Measurements from ENCODE around the gene UBXN2A. TPM values are rescaled to one million over a fixed set of nuclear protein-coding genes. Genes with fewer than 3 reads are reported as not detected.

UBXN2A gene
- total RNA-seq, 1 donor from 2014 or later = 9.4 TPM

DNA sequence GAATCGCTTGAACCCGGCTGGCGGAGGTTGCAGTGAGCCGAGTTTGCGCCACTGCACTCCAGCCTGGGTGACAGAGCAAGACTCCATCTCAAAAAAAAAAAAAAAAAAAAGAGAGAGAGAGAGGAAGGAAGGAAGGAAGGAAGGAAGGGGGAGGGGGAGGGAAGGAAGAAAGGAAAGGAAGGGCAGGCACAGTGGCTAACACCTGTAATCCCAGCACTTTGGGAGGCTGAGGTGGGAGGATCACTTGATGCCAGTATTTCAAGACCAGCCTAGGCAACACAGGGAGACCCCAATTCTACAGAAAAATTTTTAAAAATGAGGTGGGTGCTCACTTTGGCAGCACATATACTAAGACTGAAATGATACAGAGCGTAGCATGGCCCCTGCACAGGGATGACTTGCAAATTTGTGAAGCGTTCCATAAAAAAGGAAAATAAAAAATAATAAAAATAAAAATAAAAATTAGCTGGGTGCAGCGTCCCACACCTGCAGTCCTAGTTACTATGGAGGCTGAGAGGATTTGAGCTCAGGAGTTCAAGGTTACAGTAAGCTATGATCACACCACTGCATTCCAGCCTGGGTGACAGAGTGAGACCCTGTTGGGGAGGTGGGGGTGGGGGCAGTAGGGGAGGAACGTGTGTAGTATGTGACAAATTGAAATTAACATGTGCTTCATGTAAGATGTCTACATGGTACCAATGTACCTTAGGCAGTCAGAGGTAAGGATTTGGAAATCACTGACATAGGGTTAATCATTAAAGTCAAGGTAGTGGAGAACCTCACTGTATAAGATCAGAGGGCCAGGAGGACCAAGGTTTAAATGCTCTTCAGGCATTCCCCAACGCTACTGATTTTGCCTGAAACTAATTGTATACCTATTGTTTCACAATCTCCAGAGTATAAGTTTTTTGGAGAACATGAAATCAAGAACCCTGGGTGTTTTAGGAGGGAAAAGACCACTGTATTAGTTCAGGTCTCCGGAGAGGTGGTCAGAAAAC is 105.5 kb downstream of the UBXN2A start:
- ChIA-PET POLR2A (interaction anchor here (0.6 to 2.9 kb wide), 3 partner anchors 31 to 1115 kb away, joined by 4 to 57 read pairs (median 45); partner anchors contain the start of genes ATAD2B and SF3B6), CTCF (no interaction called here)
- TF ChIP-seq, protein P1, sequence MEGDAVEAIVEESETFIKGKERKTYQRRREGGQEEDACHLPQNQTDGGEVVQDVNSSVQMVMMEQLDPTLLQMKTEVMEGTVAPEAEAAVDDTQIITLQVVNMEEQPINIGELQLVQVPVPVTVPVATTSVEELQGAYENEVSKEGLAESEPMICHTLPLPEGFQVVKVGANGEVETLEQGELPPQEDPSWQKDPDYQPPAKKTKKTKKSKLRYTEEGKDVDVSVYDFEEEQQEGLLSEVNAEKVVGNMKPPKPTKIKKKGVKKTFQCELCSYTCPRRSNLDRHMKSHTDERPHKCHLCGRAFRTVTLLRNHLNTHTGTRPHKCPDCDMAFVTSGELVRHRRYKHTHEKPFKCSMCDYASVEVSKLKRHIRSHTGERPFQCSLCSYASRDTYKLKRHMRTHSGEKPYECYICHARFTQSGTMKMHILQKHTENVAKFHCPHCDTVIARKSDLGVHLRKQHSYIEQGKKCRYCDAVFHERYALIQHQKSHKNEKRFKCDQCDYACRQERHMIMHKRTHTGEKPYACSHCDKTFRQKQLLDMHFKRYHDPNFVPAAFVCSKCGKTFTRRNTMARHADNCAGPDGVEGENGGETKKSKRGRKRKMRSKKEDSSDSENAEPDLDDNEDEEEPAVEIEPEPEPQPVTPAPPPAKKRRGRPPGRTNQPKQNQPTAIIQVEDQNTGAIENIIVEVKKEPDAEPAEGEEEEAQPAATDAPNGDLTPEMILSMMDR (IDR thresholded peaks at IDR 0.05) = no peak
- H3K36me3 Mint-ChIP-seq (ENCODE audit: low read depth) = peaks cover 9% of the 10 kb centered on the region
- DNase-seq = no peak
- intact Hi-C loops (cut with micrococcal nuclease) = loop anchor here (2.0 kb wide), 2 partner anchors 39 to 77 kb away; partner anchors contain the start of genes FAM228B, PFN4 and TP53I3
- H3K4me1 Mint-ChIP-seq = peaks cover 29% of the 10 kb centered on the region
- no peaks in the 10 kb centered on the region for H3K27me3 Mint-ChIP-seq
- H3K27ac Mint-ChIP-seq = no peak overlapping the region
- H3K9me3 Mint-ChIP-seq = no peaks in the 10 kb centered on the region
- peak overlapping the region; percentile 96 for H3K4me3 Mint-ChIP-seq
- ATAC-seq (ENCODE audit: low read depth) = no peak

DNA sequence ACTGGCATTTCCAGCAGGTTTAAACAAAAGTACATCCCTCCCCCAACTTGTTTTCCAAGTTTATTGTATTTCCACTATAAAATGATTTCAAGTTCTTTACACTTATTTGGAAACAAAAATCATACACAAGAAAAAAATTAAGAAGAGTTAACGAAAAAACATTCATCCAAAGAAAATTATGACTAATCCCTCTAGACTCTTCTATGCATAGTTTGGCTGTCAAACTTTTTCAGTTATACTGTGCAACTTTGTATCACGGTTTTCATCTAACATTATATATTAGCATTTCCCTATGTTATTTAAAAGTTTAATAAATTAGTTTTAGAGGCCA is 106.3 kb downstream of the UBXN2A start:
- peaks cover 9% of the 10 kb centered on the region for H3K36me3 Mint-ChIP-seq (ENCODE audit: low read depth)
- H3K27ac Mint-ChIP-seq = no peak overlapping the region
- TF ChIP-seq, protein P1 (IDR thresholded peaks at IDR 0.05) = no peak
- no peak for DNase-seq
- no peaks in the 10 kb centered on the region for H3K27me3 Mint-ChIP-seq
- peaks cover 29% of the 10 kb centered on the region for H3K4me1 Mint-ChIP-seq
- no peak for ATAC-seq (ENCODE audit: low read depth)
- CTCF ChIA-PET = interaction anchor here (1.6 kb wide), 1 partner anchor 119 kb away, joined by 7 read pairs; the partner anchor contains the start of gene ATAD2B
- POLR2A ChIA-PET = interaction anchor here (1.7 to 2.9 kb wide), 4 partner anchors 30 to 154 kb away, joined by 6 to 57 read pairs (median 30); partner anchors contain the start of genes ATAD2B, SF3B6 and TP53I3
- H3K4me3 Mint-ChIP-seq = peak overlapping the region; percentile 96
- no peaks in the 10 kb centered on the region for H3K9me3 Mint-ChIP-seq
- intact Hi-C loops (cut with micrococcal nuclease) = loop anchor here (2.0 kb wide), 2 partner anchors 38 to 76 kb away; partner anchors contain the start of genes FAM228B, PFN4 and TP53I3

DNA sequence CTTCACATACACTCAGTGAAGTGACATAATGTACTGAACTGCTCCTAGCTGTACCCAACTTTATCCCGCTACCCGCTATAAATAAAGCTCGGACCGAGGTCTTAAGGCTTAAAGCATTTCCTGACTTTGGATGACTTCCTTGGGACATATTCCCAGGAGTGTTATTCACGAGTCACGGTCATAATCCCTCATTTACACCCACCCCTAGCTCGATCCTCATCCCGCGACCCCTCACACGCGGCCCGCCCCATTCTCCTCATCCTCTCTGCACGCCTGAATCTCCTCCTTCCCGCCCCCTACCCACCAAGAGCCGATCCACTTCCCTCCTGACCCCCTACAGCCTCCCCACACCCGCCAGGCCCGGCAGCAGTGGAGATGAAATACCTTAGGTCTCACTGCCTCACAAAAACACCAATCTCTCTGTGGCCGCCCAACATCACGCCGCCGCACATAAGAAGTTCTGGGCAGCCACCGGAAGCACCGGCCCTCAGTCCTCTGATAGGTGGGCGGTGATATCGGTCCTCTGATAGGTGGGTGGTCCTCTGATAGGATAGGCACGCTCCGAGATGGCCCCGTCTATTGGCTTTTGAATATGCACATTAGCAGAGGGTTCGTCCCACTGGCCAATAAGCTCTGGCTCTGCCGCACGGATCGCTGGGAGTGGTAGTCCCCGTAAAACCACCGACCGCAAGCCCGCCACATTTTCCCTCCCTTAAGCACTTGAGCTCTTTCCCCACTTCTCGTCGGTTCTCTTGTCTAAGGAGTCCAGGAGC is 106.9 kb downstream of the UBXN2A start, which contains the start of gene WDCP:
Gene WDCP, minus strand, starts transcription at position 462 of the 773 bp plus-strand sequence. CDS start 7,897 bp downstream, outside the sequence.
- TF ChIP-seq, protein P1 (IDR thresholded peaks at IDR 0.05) = no peak

DNA sequence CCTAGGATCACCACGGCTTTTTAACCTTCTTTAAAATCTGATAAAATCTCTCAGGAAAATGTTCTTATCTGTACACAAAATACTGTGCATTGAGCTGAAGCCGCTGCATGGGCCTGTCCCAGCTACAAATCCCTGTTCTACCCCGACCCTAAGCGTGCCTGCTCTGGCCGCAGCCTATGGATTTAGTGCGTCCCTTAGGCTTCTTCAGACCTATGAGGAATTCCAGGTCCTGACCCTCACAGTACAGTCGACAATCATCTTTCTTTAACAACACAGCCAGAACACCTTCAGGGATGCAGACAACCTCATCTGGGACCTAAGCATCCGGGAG is 107.4 kb downstream of the UBXN2A start:
- CTCF ChIA-PET = interaction anchor here (0.7 to 1.6 kb wide), 3 partner anchors 29 to 121 kb away, joined by 3 to 7 read pairs (median 5); partner anchors contain the start of genes ATAD2B and SF3B6
- H3K4me3 Mint-ChIP-seq = peak overlapping the region; percentile 96
- no peaks in the 10 kb centered on the region for H3K9me3 Mint-ChIP-seq
- POLR2A ChIA-PET = interaction anchor here (0.5 to 2.9 kb wide), 7 partner anchors 29 to 925 kb away, joined by 3 to 57 read pairs (median 6); partner anchors contain the start of genes ATAD2B, SF3B6 and TP53I3
- peaks cover 9% of the 10 kb centered on the region for H3K36me3 Mint-ChIP-seq (ENCODE audit: low read depth)
- peak overlapping the region; percentile 89 for H3K27ac Mint-ChIP-seq
- peaks cover 29% of the 10 kb centered on the region for H3K4me1 Mint-ChIP-seq
- TF ChIP-seq, protein P1 (IDR thresholded peaks at IDR 0.05) = no peak
- ATAC-seq (ENCODE audit: low read depth) (no peak), DNase-seq (no peak)
- H3K27me3 Mint-ChIP-seq = no peaks in the 10 kb centered on the region
- intact Hi-C loops (cut with micrococcal nuclease) = loop anchor here (1.0 to 2.0 kb wide), 5 partner anchors 29 to 120 kb away; partner anchors contain the start of genes ATAD2B, FAM228B, PFN4 and SF3B6

More for the DNA sequence above, 106.9 kb downstream of the UBXN2A start, which contains the start of gene WDCP:
- POLR2A ChIA-PET = interaction anchor here (0.5 to 2.9 kb wide), 7 partner anchors 29 to 925 kb away, joined by 3 to 57 read pairs (median 6); partner anchors contain the start of genes ATAD2B, SF3B6 and TP53I3
- H3K9me3 Mint-ChIP-seq = no peaks in the 10 kb centered on the region
- peaks cover 29% of the 10 kb centered on the region for H3K4me1 Mint-ChIP-seq
- peak within 1 kb of the TSS; percentile 89 for H3K27ac Mint-ChIP-seq
- DNase-seq (peak; percentile 79), ATAC-seq (ENCODE audit: low read depth) (peak; percentile 98)
- H3K36me3 Mint-ChIP-seq (ENCODE audit: low read depth) = peaks cover 9% of the 10 kb centered on the region
- CTCF ChIA-PET = interaction anchor here (0.7 to 1.6 kb wide), 3 partner anchors 29 to 120 kb away, joined by 3 to 7 read pairs (median 5); partner anchors contain the start of genes ATAD2B and SF3B6
- H3K4me3 Mint-ChIP-seq = peak within 1 kb of the TSS; percentile 96
- H3K27me3 Mint-ChIP-seq = no peaks in the 10 kb centered on the region
- intact Hi-C loops (cut with micrococcal nuclease) = loop anchor here (1.0 to 2.0 kb wide), 5 partner anchors 29 to 120 kb away; partner anchors contain the start of genes ATAD2B, FAM228B, PFN4 and SF3B6
